Measurements from ENCODE around the gene OLA1. TPM values are rescaled to one million over a fixed set of nuclear protein-coding genes. Genes with fewer than 3 reads are reported as not detected.
A peak's percentile ranks its signal among the peaks of the same experiment; 100 is the strongest.

OLA1 gene
- total and polyA plus RNA-seq, 2 of the 4 experiments (the other 2 are of a cell fraction): 54.7 to 71.2 TPM

GRCh38 chr2:174180165-174180724 is 68.1 kb downstream of the OLA1 start:
- no peak overlapping the region for H3K27ac ChIP-seq (ENCODE audit: insufficient read depth, low read length)
- H4K91ac ChIP-seq (ENCODE audit: insufficient read depth, low read depth, low read length): no peak overlapping the region
- H3K4ac ChIP-seq (ENCODE audit: low read depth, low read length): no peak overlapping the region
- no peaks in the 10 kb centered on the region; the same call in 1 of the 2 replicates for H3K9me1 ChIP-seq (ENCODE audit: insufficient read depth, low read length)
- H3K4me3 ChIP-seq (ENCODE audit: insufficient read depth, low read depth, low read length): no peak overlapping the region
- H3K36me3 ChIP-seq (ENCODE audit: control insufficient read depth, insufficient read depth, low read length): no peaks in the 10 kb centered on the region
- H3K4me2 ChIP-seq (ENCODE audit: low read depth, low read length): no peak overlapping the region
- no peaks in the 10 kb centered on the region for H3K27me3 ChIP-seq (ENCODE audit: control insufficient read depth, insufficient read depth, low read length)
- H4K5ac ChIP-seq (ENCODE audit: low read depth, low read length): no peak overlapping the region
- BruUV-seq (replicated peaks): no TSS peak
- no peak overlapping the region for H4K8ac ChIP-seq (ENCODE audit: low read depth in 2 of 2, low read length in 2 of 2)
- no peak overlapping the region for H3K14ac ChIP-seq (replicated peaks; ENCODE audit: low read depth, low read length)
- H2BK5ac ChIP-seq (ENCODE audit: low read depth, low read length, poor library complexity, severe bottlenecking): no peak overlapping the region
- H2BK15ac ChIP-seq (ENCODE audit: low read depth, low read length): no peak overlapping the region
- H3K4me1 ChIP-seq (ENCODE audit: control insufficient read depth, insufficient read depth, low read length): peaks cover 2% of the 10 kb centered on the region; the same call in 1 of the 2 replicates
- no peak for TF ChIP-seq SMC3 (IDR thresholded peaks at IDR 0.05; ENCODE audit: low read depth, low read length)
- TF ChIP-seq, protein P1, sequence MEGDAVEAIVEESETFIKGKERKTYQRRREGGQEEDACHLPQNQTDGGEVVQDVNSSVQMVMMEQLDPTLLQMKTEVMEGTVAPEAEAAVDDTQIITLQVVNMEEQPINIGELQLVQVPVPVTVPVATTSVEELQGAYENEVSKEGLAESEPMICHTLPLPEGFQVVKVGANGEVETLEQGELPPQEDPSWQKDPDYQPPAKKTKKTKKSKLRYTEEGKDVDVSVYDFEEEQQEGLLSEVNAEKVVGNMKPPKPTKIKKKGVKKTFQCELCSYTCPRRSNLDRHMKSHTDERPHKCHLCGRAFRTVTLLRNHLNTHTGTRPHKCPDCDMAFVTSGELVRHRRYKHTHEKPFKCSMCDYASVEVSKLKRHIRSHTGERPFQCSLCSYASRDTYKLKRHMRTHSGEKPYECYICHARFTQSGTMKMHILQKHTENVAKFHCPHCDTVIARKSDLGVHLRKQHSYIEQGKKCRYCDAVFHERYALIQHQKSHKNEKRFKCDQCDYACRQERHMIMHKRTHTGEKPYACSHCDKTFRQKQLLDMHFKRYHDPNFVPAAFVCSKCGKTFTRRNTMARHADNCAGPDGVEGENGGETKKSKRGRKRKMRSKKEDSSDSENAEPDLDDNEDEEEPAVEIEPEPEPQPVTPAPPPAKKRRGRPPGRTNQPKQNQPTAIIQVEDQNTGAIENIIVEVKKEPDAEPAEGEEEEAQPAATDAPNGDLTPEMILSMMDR (conservative IDR thresholded peaks at IDR 0.05; ENCODE audit: low read depth, low read length): 0 out of 2 replicates have a peak, but pooled peaks have one; percentile 3
- no peak for TF ChIP-seq RCOR1 (IDR thresholded peaks at IDR 0.05; ENCODE audit: insufficient replicate concordance, low read length)
- no peak overlapping the region for H3K23ac ChIP-seq (ENCODE audit: low read depth, low read length)
- H3K56ac ChIP-seq (ENCODE audit: extremely low read depth, insufficient read depth, low read length): no peak overlapping the region
- intact Hi-C loops (cut with micrococcal nuclease): no loop called here
- POLR2A ChIA-PET (ENCODE audit: unreplicated experiment): no interaction called here
- H2BK120ac ChIP-seq (ENCODE audit: low read depth, low read length): no peak overlapping the region
- H2AFZ ChIP-seq (replicated peaks; ENCODE audit: low read length, poor library complexity): no peak overlapping the region
- CTCF ChIA-PET: no interaction called here
- no peak overlapping the region for H2AK5ac ChIP-seq (ENCODE audit: low read depth, low read length)
- no peak for ATAC-seq (ENCODE audit: low read depth)
- no peak overlapping the region for H2BK20ac ChIP-seq (ENCODE audit: low read depth, low read length)
- H3K18ac ChIP-seq (ENCODE audit: low read depth, low read length): no peak overlapping the region
- no peaks in the 10 kb centered on the region; the same call in 1 of the 2 replicates for H4K20me1 ChIP-seq (ENCODE audit: insufficient read depth, low read length)
- dilution Hi-C loops (cut with HindIII; ENCODE audit: low sequenced_read_pairs, unreplicated experiment): no loop called here
- in situ Hi-C loops (cut with MboI; ENCODE audit: low sequenced_read_pairs): no loop called here
- H3K9ac ChIP-seq (ENCODE audit: low read depth, low read length): no peak overlapping the region
- no peak for DNase-seq
- no peak overlapping the region for H2AK9ac ChIP-seq (replicated peaks; ENCODE audit: low read depth, low read length, poor library complexity)
- no CpG with 5 or more reads among the region's 1 CpG for WGBS, 2 experiments (ENCODE audit: extremely low coverage in 2 of 2, insufficient read length in 1 of 2)
- H3K79me1 ChIP-seq (ENCODE audit: low read depth in 1 of 2, low read length in 2 of 2): peaks cover 19 to 31% of the 10 kb centered on the region in 2 experiments
- no peaks in the 10 kb centered on the region for H3K9me3 ChIP-seq (ENCODE audit: control insufficient read depth, insufficient read depth, low read length)

All from IMR-90 (cell line).